IMR-90 (cell line): ENCODE results near the gene ERP27. TPM values are rescaled to one million over a fixed set of nuclear protein-coding genes. Genes with fewer than 3 reads are reported as not detected.

Experiments used
- ATAC-seq: fragments of 200-7000 bp; cut with Tn5 transposase; 2 replicates; pipeline ENCODE4 v1.9.1; 2020; ENCODE audit warnings: low read depth, mild to moderate bottlenecking, moderate library complexity
- BruUV-seq: library from RNA; stranded (reverse); fragments of 400-500 nt; replicated peaks from 2 replicates; lab custom pipeline; 2021; lab: Mats Ljungman, UMichigan
- CTCF ChIA-PET: fragments of 300-600 bp; formaldehyde crosslinking; extraction: SDS; loops from one replicate; lab custom pipeline; 2021; ENCODE audit warnings: antibody characterized with exemption; lab: Yijun Ruan, JAX
- POLR2A ChIA-PET: fragments of 300-600 bp; sonication (Branson Sonifier 250); formaldehyde crosslinking; loops from one replicate; lab custom pipeline; 2022; ENCODE audit warnings: antibody characterized with exemption; ENCODE audit not compliant: unreplicated experiment; lab: Charles Lee
- DNase-seq: peaks from one replicate; pipeline ENCODE4 v3.0.0; 2013
- H2AFZ ChIP-seq: replicated peaks from 2 replicates; pipeline ENCODE3; 2013; ENCODE audit warnings: low read length, mild to moderate bottlenecking; ENCODE audit not compliant: poor library complexity
- H2AK5ac ChIP-seq: 2 replicates; pipeline ENCODE4 v1.6.1; 2013; ENCODE audit warnings: low read depth, low read length, inconsistent platforms
- H2AK9ac ChIP-seq: replicated peaks from 2 replicates; pipeline ENCODE3; 2013; ENCODE audit warnings: mild to moderate bottlenecking, low read depth, low read length, moderate library complexity; ENCODE audit not compliant: poor library complexity
- H2BK120ac ChIP-seq: 2 replicates; pipeline ENCODE4 v1.6.1; 2013; ENCODE audit warnings: low read depth, low read length, inconsistent platforms
- H2BK15ac ChIP-seq: 3 replicates; pipeline ENCODE4 v1.6.1; 2013; ENCODE audit warnings: low read depth, low read length, inconsistent platforms
- H2BK20ac ChIP-seq: 2 replicates; pipeline ENCODE4 v1.6.1; 2013; ENCODE audit warnings: low read depth, mild to moderate bottlenecking, inconsistent platforms, low read length, moderate library complexity
- H2BK5ac ChIP-seq: 2 replicates; pipeline ENCODE4 v1.6.1; 2013; ENCODE audit warnings: mild to moderate bottlenecking, low read depth, low read length, inconsistent platforms; ENCODE audit not compliant: poor library complexity, severe bottlenecking
- H3K14ac ChIP-seq: replicated peaks from 2 replicates; pipeline ENCODE4 v1.6.1; 2013; ENCODE audit warnings: low read depth, low read length, inconsistent platforms
- H3K18ac ChIP-seq: 2 replicates; pipeline ENCODE4 v1.6.1; 2013; ENCODE audit warnings: low read depth, low read length, control low read depth
- H3K23ac ChIP-seq: 2 replicates; pipeline ENCODE4 v1.6.1; 2013; ENCODE audit warnings: low read depth, low read length, inconsistent platforms
- H3K27ac ChIP-seq: 2 replicates; pipeline ENCODE4 v1.5.1; 2013; ENCODE audit warnings: mild to moderate bottlenecking, control low read depth, low read length; ENCODE audit not compliant: insufficient read depth
- H3K27me3 ChIP-seq: 2 replicates; pipeline ENCODE4 v1.6.1; 2013; ENCODE audit warnings: low read length; ENCODE audit not compliant: control insufficient read depth, insufficient read depth
- H3K36me3 ChIP-seq: 2 replicates; pipeline ENCODE4 v1.6.1; 2013; ENCODE audit warnings: low read length, mixed read lengths; ENCODE audit not compliant: control insufficient read depth, insufficient read depth
- H3K4ac ChIP-seq: 2 replicates; pipeline ENCODE4 v1.6.1; 2013; ENCODE audit warnings: low read depth, low read length, inconsistent platforms
- H3K4me1 ChIP-seq: 2 replicates; pipeline ENCODE4 v1.6.1; 2013; ENCODE audit warnings: low read length, mixed read lengths; ENCODE audit not compliant: control insufficient read depth, insufficient read depth
- H3K4me2 ChIP-seq: 2 replicates; pipeline ENCODE4 v1.6.1; 2013; ENCODE audit warnings: low read depth, mild to moderate bottlenecking, control low read depth, low read length, moderate library complexity
- H3K4me3 ChIP-seq: 2 replicates; pipeline ENCODE4 v1.5.1; 2013; ENCODE audit warnings: low read depth, mild to moderate bottlenecking, control low read depth, low read length, moderate library complexity; ENCODE audit not compliant: insufficient read depth
- H3K56ac ChIP-seq: 2 replicates; pipeline ENCODE4 v1.6.1; 2013; ENCODE audit warnings: low read length, inconsistent platforms; ENCODE audit not compliant: insufficient read depth; ENCODE audit errors: extremely low read depth
- H3K79me1 ChIP-seq, 2 experiments: 2 replicates each; pipeline ENCODE4 v1.6.1; 2013; ENCODE audit warnings: low read length in 2 of 2, inconsistent platforms in 1 of 2, low read depth in 1 of 2
- H3K9ac ChIP-seq: 2 replicates; pipeline ENCODE4 v1.6.1; 2013; ENCODE audit warnings: low read depth, low read length, control low read depth
- H3K9me1 ChIP-seq: 2 replicates; pipeline ENCODE4 v1.6.1; 2013; ENCODE audit warnings: low read length, inconsistent platforms; ENCODE audit not compliant: insufficient read depth
- H3K9me3 ChIP-seq: 2 replicates; pipeline ENCODE4 v1.6.1; 2013; ENCODE audit warnings: low read length; ENCODE audit not compliant: control insufficient read depth, insufficient read depth
- H4K20me1 ChIP-seq: 2 replicates; pipeline ENCODE4 v1.6.1; 2013; ENCODE audit warnings: low read length, inconsistent platforms; ENCODE audit not compliant: insufficient read depth
- H4K5ac ChIP-seq: 2 replicates; pipeline ENCODE4 v1.6.1; 2013; ENCODE audit warnings: mild to moderate bottlenecking, low read depth, low read length, control low read depth
- H4K8ac ChIP-seq, 2 experiments: 2 replicates each; pipeline ENCODE4 v1.6.1; 2013; ENCODE audit warnings: low read depth in 2 of 2, low read length in 2 of 2, control low read depth in 1 of 2, inconsistent platforms in 1 of 2
- H4K91ac ChIP-seq: 2 replicates; pipeline ENCODE4 v1.6.1; 2013; ENCODE audit warnings: low read depth, low read length, inconsistent platforms; ENCODE audit not compliant: insufficient read depth
- BHLHE40 ChIP-seq: fragments of 150-350 bp; IDR thresholded peaks from 2 replicates; pipeline ENCODE4 v1.6.1; 2016; ENCODE audit warnings: mild to moderate bottlenecking, low read depth, low read length
- CEBPB ChIP-seq: IDR thresholded peaks from 2 replicates; pipeline ENCODE4 v1.6.1; 2012; ENCODE audit warnings: low read depth, low read length, improper control_type of control experiment
- CHD1 ChIP-seq: IDR thresholded peaks from 2 replicates; pipeline ENCODE4 v1.6.1; 2012; ENCODE audit warnings: low read depth, low read length, improper control_type of control experiment
- FOS ChIP-seq: fragments of 150-350 bp; IDR thresholded peaks from 2 replicates; pipeline ENCODE4 v1.6.1; 2016; ENCODE audit warnings: low read depth, low read length
- MAFK ChIP-seq: IDR thresholded peaks from 2 replicates; pipeline ENCODE4 v1.6.1; 2012; ENCODE audit warnings: low read depth, low read length, improper control_type of control experiment
- MAZ ChIP-seq: IDR thresholded peaks from 2 replicates; pipeline ENCODE4 v1.6.1; 2012; ENCODE audit warnings: low read depth, mild to moderate bottlenecking, low read length, improper control_type of control experiment, moderate library complexity, borderline replicate concordance
- MXI1 ChIP-seq: IDR thresholded peaks from 2 replicates; pipeline ENCODE4 v1.6.1; 2012; ENCODE audit warnings: low read depth, mild to moderate bottlenecking, low read length, moderate library complexity, borderline replicate concordance
- NFE2L2 ChIP-seq: fragments of 150-350 bp; IDR thresholded peaks from 2 replicates; pipeline ENCODE4 v1.6.1; 2016; ENCODE audit warnings: low read depth, mild to moderate bottlenecking, low read length
- POLR2A ChIP-seq: IDR thresholded peaks from 2 replicates; pipeline ENCODE4 v1.6.1; 2012; ENCODE audit warnings: mild to moderate bottlenecking, low read depth, low read length
- RAD21 ChIP-seq: IDR thresholded peaks from 2 replicates; pipeline ENCODE4 v1.6.1; 2012; ENCODE audit warnings: low read length, improper control_type of control experiment
- RCOR1 ChIP-seq: IDR thresholded peaks from 2 replicates; pipeline ENCODE4 v1.6.1; 2012; ENCODE audit warnings: mild to moderate bottlenecking, low read length, improper control_type of control experiment; ENCODE audit not compliant: insufficient replicate concordance
- RFX5 ChIP-seq: IDR thresholded peaks from 2 replicates; pipeline ENCODE4 v1.8.0; 2012; ENCODE audit warnings: low read depth, mild to moderate bottlenecking, low read length, moderate library complexity
- SMC3 ChIP-seq: fragments of 150-350 bp; IDR thresholded peaks from 2 replicates; pipeline ENCODE4 v1.6.1; 2016; ENCODE audit warnings: low read depth, mild to moderate bottlenecking, antibody characterized with exemption, low read length, moderate library complexity
- WGBS, 2 experiments: methylation state at CpG; one replicate each; pipeline versions ENCODE4 v1.1.5 to v1.1.7; 2013; ENCODE audit warnings: missing lambda C conversion rate in 2 of 2; ENCODE audit not compliant: insufficient read length in 1 of 2; ENCODE audit errors: extremely low coverage in 2 of 2; 5-methylcytosine and 5-hydroxymethylcytosine counted together
- dilution Hi-C: fragments of 300-500 bp; cut with HindIII; formaldehyde crosslinking; loops from one replicate; pipeline ENCODE4 v1.14.3; 2018; ENCODE audit warnings: low sequenced_read_pairs; ENCODE audit not compliant: unreplicated experiment
- in situ Hi-C: fragments of 300-500 bp; cut with MboI; formaldehyde crosslinking; loops from 3 replicates; pipeline ENCODE4 v1.14.3; 2019; ENCODE audit warnings: low sequenced_read_pairs, inconsistent platforms, mixed read lengths
- intact Hi-C: fragments of 100-400 bp; cut with micrococcal nuclease; formaldehyde crosslinking; loops from 2 replicates; pipeline ENCODE4 v1.10.0; 2022
- polyA plus RNA-seq, 3 experiments: library from polyadenylated mRNA; depleted of rRNA; stranded (reverse); fragments of >200 nt; gene quantifications; 2 replicates each; pipeline ENCODE4 v1.2.3, GENCODE V29; 2012; ENCODE audit warnings: low replicate concordance in 1 of 3
- total RNA-seq: library from RNA; depleted of rRNA; stranded (reverse); fragments of >200 nt; gene quantifications from 2 replicates; pipeline ENCODE4 v1.2.3, GENCODE V29; 2012
- TF ChIP-seq, protein P1 (sequence below): conservative IDR thresholded peaks from 2 replicates; pipeline ENCODE4 v1.5.1; 2012; ENCODE audit warnings: mild to moderate bottlenecking, low read depth, low read length, improper control_type of control experiment
- TF ChIP-seq, protein P2 (sequence below): fragments of 150-350 bp; IDR thresholded peaks from 2 replicates; pipeline ENCODE4 v1.6.1; 2016; ENCODE audit warnings: low read depth, mild to moderate bottlenecking, low read length, moderate library complexity, borderline replicate concordance

The ERP27 gene
- total and polyA plus RNA-seq, 2 of the 4 experiments (the other 2 are of a cell fraction) = not detected

DNA sequence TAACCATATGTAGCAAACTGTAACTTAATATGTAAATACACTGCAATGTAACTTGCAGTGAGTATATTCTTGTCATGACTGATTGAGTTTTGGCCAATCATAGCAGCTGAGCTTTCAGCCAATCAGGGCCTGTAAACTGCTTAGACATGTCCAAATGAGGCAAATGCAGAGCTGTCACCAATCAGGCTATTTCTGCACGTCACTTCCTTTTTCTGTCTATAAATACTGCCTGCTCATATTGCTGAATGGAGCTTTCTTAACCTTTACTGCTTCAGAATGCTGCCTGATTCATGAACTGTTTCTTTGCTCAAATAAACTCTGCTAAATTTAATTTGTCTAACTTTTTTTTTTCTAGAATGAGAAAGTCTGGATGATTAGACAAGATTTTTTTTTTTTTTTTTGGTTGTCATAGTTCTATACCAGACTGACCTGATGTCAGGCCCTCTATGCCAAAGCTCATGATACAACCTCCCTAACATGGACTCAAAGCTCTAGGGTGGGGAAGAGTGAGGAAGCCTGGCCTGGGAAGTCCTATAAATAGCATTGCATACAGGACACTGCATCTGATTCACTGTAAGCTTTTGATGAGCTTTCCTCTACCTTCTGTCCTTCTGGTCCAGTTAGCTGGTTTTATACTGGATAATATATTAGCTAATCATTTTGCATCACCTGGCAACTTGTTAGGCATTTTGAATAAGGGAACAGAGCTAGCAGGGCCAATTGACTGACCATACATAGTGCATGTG is 64.7 kb downstream of the ERP27 start:
- no TSS peak for BruUV-seq
- no peak for TF ChIP-seq BHLHE40
- TF ChIP-seq, protein P1, sequence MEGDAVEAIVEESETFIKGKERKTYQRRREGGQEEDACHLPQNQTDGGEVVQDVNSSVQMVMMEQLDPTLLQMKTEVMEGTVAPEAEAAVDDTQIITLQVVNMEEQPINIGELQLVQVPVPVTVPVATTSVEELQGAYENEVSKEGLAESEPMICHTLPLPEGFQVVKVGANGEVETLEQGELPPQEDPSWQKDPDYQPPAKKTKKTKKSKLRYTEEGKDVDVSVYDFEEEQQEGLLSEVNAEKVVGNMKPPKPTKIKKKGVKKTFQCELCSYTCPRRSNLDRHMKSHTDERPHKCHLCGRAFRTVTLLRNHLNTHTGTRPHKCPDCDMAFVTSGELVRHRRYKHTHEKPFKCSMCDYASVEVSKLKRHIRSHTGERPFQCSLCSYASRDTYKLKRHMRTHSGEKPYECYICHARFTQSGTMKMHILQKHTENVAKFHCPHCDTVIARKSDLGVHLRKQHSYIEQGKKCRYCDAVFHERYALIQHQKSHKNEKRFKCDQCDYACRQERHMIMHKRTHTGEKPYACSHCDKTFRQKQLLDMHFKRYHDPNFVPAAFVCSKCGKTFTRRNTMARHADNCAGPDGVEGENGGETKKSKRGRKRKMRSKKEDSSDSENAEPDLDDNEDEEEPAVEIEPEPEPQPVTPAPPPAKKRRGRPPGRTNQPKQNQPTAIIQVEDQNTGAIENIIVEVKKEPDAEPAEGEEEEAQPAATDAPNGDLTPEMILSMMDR = no peak
- no peak for TF ChIP-seq RFX5
- TF ChIP-seq MXI1 = no peak
- no peak for TF ChIP-seq SMC3
- no peak for TF ChIP-seq CHD1
- TF ChIP-seq POLR2A = no peak
- TF ChIP-seq RCOR1 = no peak
- no peak for TF ChIP-seq MAFK
- TF ChIP-seq FOS = no peak
- TF ChIP-seq CEBPB = no peak
- TF ChIP-seq, protein P2, sequence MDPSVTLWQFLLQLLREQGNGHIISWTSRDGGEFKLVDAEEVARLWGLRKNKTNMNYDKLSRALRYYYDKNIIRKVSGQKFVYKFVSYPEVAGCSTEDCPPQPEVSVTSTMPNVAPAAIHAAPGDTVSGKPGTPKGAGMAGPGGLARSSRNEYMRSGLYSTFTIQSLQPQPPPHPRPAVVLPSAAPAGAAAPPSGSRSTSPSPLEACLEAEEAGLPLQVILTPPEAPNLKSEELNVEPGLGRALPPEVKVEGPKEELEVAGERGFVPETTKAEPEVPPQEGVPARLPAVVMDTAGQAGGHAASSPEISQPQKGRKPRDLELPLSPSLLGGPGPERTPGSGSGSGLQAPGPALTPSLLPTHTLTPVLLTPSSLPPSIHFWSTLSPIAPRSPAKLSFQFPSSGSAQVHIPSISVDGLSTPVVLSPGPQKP = no peak
- TF ChIP-seq MAZ = no peak
- no peak for TF ChIP-seq NFE2L2
- TF ChIP-seq RAD21 = no peak
- no peak overlapping the region for H4K5ac ChIP-seq
- ChIA-PET POLR2A (interaction anchor here (0.6 kb wide), 1 partner anchor 19 kb away, joined by 9 read pairs; no protein-coding TSS in a partner anchor), CTCF (interaction anchor here (0.7 to 1.1 kb wide), 2 partner anchors 66 to 122 kb away, joined by 4 read pairs; no protein-coding TSS in a partner anchor)
- DNase-seq = peak; percentile 16
- H2BK120ac ChIP-seq = no peak overlapping the region
- no peak overlapping the region for H3K4me3 ChIP-seq
- H2AK5ac ChIP-seq = no peak overlapping the region
- WGBS, 2 experiments = 33% methylated on average over 1 of the region's 1 CpG; no CpG with 5 or more reads in 1 of the 2 experiments
- no peaks in the 10 kb centered on the region for H3K9me1 ChIP-seq
- H4K20me1 ChIP-seq = no peaks in the 10 kb centered on the region
- no peaks in the 10 kb centered on the region for H3K9me3 ChIP-seq
- no peak overlapping the region for H3K4ac ChIP-seq
- no peak overlapping the region for H3K56ac ChIP-seq
- H3K18ac ChIP-seq = no peak overlapping the region; the same call in 1 of the 2 replicates
- intact Hi-C loops = no loop called here
- no peaks in the 10 kb centered on the region for H3K36me3 ChIP-seq
- no peak overlapping the region for H2AK9ac ChIP-seq
- H3K27ac ChIP-seq = no peak overlapping the region
- no peak overlapping the region for H4K8ac ChIP-seq
- H3K9ac ChIP-seq = no peak overlapping the region
- no peaks in the 10 kb centered on the region for H3K4me1 ChIP-seq
- no peak overlapping the region for H2BK20ac ChIP-seq
- H3K14ac ChIP-seq = no peak overlapping the region
- no peak overlapping the region for H4K91ac ChIP-seq
- no peak for ATAC-seq
- H2BK5ac ChIP-seq = no peak overlapping the region
- H3K23ac ChIP-seq = no peak overlapping the region
- no peak overlapping the region for H3K4me2 ChIP-seq
- dilution Hi-C loops = no loop called here
- in situ Hi-C loops = no loop called here
- no peak overlapping the region for H2AFZ ChIP-seq
- no peak overlapping the region for H2BK15ac ChIP-seq
- H3K79me1 ChIP-seq = no peaks in the 10 kb centered on the region
- no peaks in the 10 kb centered on the region for H3K27me3 ChIP-seq
